ENCODE measurements around the gene FAM124B.

Gene FAM124B

DNA sequence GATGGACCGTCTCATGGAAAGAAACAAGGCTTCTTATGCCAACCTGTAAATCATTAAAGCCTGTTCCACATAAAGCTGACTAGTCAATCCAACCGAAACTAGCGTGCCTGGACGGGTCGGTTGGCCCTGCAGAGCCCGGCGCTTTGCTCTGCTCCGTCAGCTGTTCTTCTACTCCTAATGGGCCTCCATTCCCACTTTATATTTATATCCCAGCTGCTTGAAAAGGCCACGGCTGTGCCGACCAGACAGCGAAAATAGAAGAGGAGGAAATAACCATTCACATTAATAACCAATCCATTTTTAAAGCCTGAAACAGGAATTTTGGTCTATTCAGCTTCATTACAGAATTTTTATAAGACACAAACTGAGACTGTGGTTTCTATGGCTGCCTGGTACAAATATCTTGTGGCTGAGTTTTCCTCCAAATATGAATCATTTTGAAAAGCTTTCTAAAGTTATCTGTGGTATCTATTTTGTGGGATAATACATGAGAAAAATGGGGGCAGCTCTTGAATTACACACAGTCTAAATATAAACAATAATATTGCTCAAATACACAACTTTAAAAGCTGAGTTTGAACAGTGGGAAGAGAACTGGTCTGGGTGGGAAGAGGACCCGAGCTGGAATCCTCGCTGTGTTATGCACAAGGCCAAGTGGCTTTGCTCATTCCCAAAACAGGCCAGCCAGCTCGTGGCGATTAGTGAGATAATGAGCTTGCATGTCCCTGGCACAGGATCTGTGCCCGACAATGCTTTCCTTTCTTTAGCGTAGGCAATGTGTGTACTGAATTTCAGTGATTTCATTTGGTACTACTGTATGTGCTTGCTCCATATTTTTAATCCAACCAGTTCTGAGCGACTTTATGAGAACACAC lies 10.5 kb upstream of the FAM124B start:
- Histone ChIP-seq H3K27ac (ENCODE audit: low read depth, low read length) (no peak overlapping the region), H3K9me3 (ENCODE audit: control insufficient read depth, insufficient read depth, low read length) (no peaks in the 10 kb centered on the region)

DNA sequence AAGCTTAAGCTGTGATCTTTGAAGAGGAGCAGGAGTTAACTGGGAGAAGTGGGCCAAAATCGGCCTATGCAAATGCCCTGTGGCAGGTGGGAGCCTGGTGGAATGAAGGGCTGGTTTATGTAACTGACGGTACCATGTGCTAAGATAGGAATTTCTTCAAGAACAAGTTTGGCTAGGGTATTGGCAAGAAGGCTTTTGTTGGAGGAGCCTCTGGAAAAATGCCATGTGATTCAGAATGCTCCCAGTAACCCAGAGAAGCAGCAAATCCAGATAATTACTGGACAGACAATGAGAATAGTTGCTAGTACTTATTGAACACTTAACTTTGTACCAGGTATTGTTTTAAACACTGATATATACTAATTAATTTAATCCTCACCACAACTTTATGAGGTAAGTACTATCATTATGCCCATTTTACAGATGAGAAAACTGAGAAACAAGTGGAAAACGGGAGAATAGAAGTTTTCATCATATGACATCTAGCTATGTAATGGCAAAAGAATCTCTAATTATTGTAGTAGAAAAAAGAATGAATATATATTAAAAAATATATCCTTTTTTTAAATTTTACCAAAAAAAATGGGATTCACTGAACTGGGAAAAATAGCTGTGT lies 9.1 kb upstream of the FAM124B start:
- Histone ChIP-seq H3K4me1 (ENCODE audit: control insufficient read depth, insufficient read depth, low read length) (no peaks in the 10 kb centered on the region), H3K4me3 (ENCODE audit: low read depth, low read length) (no peak overlapping the region), H3K9ac (ENCODE audit: low read depth, low read length) (no peak overlapping the region), H3K36me3 (ENCODE audit: control insufficient read depth, insufficient read depth, low read length) (no peaks in the 10 kb centered on the region), H3K27ac (ENCODE audit: low read depth, low read length) (no peak overlapping the region), H3K27me3 (ENCODE audit: control insufficient read depth, insufficient read depth, low read length) (no peaks in the 10 kb centered on the region), H3K9me3 (ENCODE audit: control insufficient read depth, insufficient read depth, low read length) (no peaks in the 10 kb centered on the region)

More for the DNA sequence above, 10.5 kb upstream of the FAM124B start:
- Histone ChIP-seq H3K9ac (ENCODE audit: low read depth, low read length) (no peak overlapping the region), H3K4me3 (ENCODE audit: low read depth, low read length) (no peak overlapping the region), H3K27me3 (ENCODE audit: control insufficient read depth, insufficient read depth, low read length) (no peaks in the 10 kb centered on the region), H3K4me1 (ENCODE audit: control insufficient read depth, insufficient read depth, low read length) (peaks cover 7% of the 10 kb centered on the region), H3K36me3 (ENCODE audit: control insufficient read depth, insufficient read depth, low read length) (no peaks in the 10 kb centered on the region)

DNA sequence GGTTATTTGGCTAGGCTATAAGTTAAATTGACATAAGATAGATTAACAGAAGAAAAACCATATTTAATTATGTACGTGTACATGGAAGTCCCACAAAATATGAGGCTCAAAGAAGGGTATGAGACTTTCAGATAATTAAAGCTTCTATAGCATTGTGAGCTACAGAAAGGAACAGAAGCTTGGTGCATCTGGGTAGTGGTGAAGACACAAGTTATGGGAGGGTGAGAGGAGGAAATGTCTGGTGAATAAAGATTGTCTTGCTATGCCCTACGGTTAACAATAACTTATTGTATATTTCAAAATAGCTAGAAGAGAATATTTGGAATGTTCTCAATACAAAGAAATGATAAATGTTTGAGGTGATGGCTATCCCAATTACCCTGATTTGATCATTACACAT lies 6.8 kb upstream of the FAM124B start:
- no peak overlapping the region for H3K27ac ChIP-seq (ENCODE audit: low read depth, low read length)
- no peaks in the 10 kb centered on the region for H3K9me3 ChIP-seq (ENCODE audit: control insufficient read depth, insufficient read depth, low read length)
- H3K4me3 ChIP-seq (ENCODE audit: low read depth, low read length): no peak overlapping the region
- no peak overlapping the region for H3K9ac ChIP-seq (ENCODE audit: low read depth, low read length)
- H3K27me3 ChIP-seq (ENCODE audit: control insufficient read depth, insufficient read depth, low read length): no peaks in the 10 kb centered on the region
- no peaks in the 10 kb centered on the region for H3K36me3 ChIP-seq (ENCODE audit: control insufficient read depth, insufficient read depth, low read length)
- no peaks in the 10 kb centered on the region for H3K4me1 ChIP-seq (ENCODE audit: control insufficient read depth, insufficient read depth, low read length)

DNA sequence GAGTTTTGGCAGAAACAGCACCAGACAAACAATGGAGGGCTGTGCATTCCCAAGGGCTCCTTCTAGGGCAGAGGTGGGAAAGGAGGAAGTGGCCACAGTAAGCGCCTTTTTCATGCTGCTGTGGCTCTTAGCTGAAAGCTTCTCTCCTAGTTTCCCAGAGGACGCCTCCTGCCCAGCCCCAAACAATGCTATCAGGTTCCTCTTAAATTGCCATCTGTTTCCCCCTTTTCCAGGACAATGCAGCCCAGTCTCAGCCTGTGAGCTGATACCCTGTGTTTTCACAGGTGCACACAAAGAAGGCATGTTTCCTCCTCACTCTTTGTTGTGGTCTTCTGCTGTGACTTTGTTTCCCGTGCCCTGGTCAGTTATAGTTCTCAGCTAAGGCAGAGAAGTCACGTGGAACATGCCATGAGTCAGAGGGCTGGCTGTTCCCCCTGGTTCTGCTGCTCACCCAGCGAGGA lies 5.4 kb upstream of the FAM124B start:
- H3K27me3 ChIP-seq (ENCODE audit: control insufficient read depth, insufficient read depth, low read length): no peaks in the 10 kb centered on the region
- H3K9me3 ChIP-seq (ENCODE audit: control insufficient read depth, insufficient read depth, low read length): no peaks in the 10 kb centered on the region
- no peak overlapping the region for H3K9ac ChIP-seq (ENCODE audit: low read depth, low read length)
- H3K4me3 ChIP-seq (ENCODE audit: low read depth, low read length): no peak overlapping the region
- no peaks in the 10 kb centered on the region for H3K4me1 ChIP-seq (ENCODE audit: control insufficient read depth, insufficient read depth, low read length)
- no peak overlapping the region for H3K27ac ChIP-seq (ENCODE audit: low read depth, low read length)
- H3K36me3 ChIP-seq (ENCODE audit: control insufficient read depth, insufficient read depth, low read length): no peaks in the 10 kb centered on the region

DNA sequence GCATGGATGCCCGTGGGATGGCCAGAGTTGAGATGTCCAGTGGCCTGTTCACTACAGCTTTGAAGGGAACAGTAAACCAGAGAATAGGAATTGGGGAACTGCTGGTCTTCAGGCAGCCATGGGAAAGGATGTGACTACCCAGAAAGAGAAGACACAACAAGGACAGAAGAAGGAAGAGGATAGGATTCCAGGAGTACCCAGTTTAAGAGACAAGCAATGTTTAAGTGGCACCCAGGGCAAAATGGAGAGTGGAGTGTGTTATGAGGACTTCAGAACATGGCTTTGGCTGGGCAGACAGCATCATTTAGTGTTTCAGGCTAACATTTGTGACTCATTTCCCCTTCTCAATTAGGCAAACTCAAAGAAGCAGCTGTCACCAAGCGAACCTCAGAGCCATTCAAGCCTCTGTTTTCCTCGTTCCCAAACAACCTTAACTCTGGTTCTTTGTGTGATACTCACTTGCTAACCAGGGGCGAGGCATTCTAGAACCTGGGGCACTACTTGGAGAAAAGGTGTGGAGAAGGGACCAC lies 4.0 kb upstream of the FAM124B start:
- H3K36me3 ChIP-seq (ENCODE audit: control insufficient read depth, insufficient read depth, low read length): no peaks in the 10 kb centered on the region
- H3K4me1 ChIP-seq (ENCODE audit: control insufficient read depth, insufficient read depth, low read length): no peaks in the 10 kb centered on the region
- no peak overlapping the region for H3K27ac ChIP-seq (ENCODE audit: low read depth, low read length)
- no peaks in the 10 kb centered on the region for H3K27me3 ChIP-seq (ENCODE audit: control insufficient read depth, insufficient read depth, low read length)
- no peak overlapping the region for H3K4me3 ChIP-seq (ENCODE audit: low read depth, low read length)
- no peaks in the 10 kb centered on the region for H3K9me3 ChIP-seq (ENCODE audit: control insufficient read depth, insufficient read depth, low read length)
- H3K9ac ChIP-seq (ENCODE audit: low read depth, low read length): no peak overlapping the region

DNA sequence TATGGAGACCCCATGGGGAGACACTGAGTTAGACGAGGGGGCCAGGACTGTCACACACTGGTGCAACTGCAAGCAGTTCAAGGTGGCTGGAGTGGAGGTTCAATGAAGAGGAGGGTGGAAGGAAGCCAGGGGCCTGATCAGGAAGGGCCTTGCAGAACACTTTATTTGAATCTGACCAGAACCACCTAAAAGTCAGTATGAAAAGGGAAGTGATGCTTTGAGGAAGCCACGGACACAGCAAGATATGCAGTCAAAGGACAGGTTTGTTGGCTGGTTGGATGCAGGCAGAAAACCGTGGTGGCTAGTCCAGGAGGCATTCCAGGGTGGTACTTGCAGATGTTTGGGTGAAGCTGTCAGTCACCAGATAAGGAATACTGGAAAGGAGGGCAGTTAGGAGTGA lies 3.5 kb upstream of the FAM124B start:
- Histone ChIP-seq H3K27me3 (ENCODE audit: control insufficient read depth, insufficient read depth, low read length) (no peaks in the 10 kb centered on the region), H3K27ac (ENCODE audit: low read depth, low read length) (no peak overlapping the region)

DNA sequence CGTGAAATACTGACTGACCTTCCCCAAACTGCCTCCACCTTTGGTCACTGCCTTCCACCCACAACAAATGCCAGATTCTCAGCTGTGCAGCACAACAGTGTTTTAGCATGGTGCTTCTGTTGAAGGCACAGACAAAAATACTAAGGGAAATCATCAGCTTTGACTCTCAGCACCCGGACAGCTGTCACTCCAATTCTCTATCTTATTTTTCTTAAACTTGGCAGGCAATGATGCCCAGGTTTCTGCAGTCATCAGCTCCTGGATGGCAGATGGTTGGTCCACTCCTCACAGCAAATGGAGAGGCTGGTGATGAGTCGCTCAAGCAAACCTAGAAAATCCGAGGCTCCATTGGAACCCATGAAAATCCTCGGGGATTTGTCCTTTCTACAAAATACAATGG lies 2.9 kb upstream of the FAM124B start:
- H3K9ac ChIP-seq (ENCODE audit: low read depth, low read length): no peak overlapping the region
- H3K27ac ChIP-seq (ENCODE audit: low read depth, low read length): no peak overlapping the region
- no peaks in the 10 kb centered on the region for H3K36me3 ChIP-seq (ENCODE audit: control insufficient read depth, insufficient read depth, low read length)
- no peaks in the 10 kb centered on the region for H3K9me3 ChIP-seq (ENCODE audit: control insufficient read depth, insufficient read depth, low read length)
- no peak overlapping the region for H3K4me3 ChIP-seq (ENCODE audit: low read depth, low read length)
- peaks cover 2% of the 10 kb centered on the region; the same call in 1 of the 2 replicates for H3K4me1 ChIP-seq (ENCODE audit: control insufficient read depth, insufficient read depth, low read length)
- H3K27me3 ChIP-seq (ENCODE audit: control insufficient read depth, insufficient read depth, low read length): no peaks in the 10 kb centered on the region

More for the DNA sequence above, 3.5 kb upstream of the FAM124B start:
- Histone ChIP-seq H3K9me3 (ENCODE audit: control insufficient read depth, insufficient read depth, low read length) (no peaks in the 10 kb centered on the region), H3K4me3 (ENCODE audit: low read depth, low read length) (no peak overlapping the region), H3K9ac (ENCODE audit: low read depth, low read length) (no peak overlapping the region), H3K36me3 (ENCODE audit: control insufficient read depth, insufficient read depth, low read length) (no peaks in the 10 kb centered on the region), H3K4me1 (ENCODE audit: control insufficient read depth, insufficient read depth, low read length) (no peaks in the 10 kb centered on the region)

DNA sequence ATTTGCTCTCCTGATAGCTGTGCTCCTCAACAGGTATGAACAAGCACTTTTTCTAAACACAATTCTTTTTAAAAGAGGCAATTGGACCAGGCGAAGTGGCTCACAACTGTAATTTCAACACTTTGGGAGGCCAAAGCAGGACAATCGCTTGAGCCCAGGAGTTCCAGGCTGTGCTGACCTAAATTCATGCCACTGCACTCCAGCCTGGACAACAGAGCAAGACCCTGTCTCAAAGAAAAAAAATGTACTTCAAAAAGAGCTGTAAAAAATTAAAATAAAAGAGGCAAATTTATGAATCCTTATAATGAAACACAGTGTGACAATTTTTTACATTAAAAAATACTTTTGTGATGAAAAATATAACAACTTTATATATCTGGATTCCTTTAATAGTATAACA lies 1.8 kb upstream of the FAM124B start:
- no peaks in the 10 kb centered on the region for H3K27me3 ChIP-seq (ENCODE audit: control insufficient read depth, insufficient read depth, low read length)
- H3K27ac ChIP-seq (ENCODE audit: low read depth, low read length): no peak overlapping the region
- no peaks in the 10 kb centered on the region for H3K36me3 ChIP-seq (ENCODE audit: control insufficient read depth, insufficient read depth, low read length)
- no peaks in the 10 kb centered on the region for H3K9me3 ChIP-seq (ENCODE audit: control insufficient read depth, insufficient read depth, low read length)
- no peak overlapping the region for H3K4me3 ChIP-seq (ENCODE audit: low read depth, low read length)
- no peak overlapping the region for H3K9ac ChIP-seq (ENCODE audit: low read depth, low read length)
- peaks cover 6% of the 10 kb centered on the region; the same call in 1 of the 2 replicates for H3K4me1 ChIP-seq (ENCODE audit: control insufficient read depth, insufficient read depth, low read length)

DNA sequence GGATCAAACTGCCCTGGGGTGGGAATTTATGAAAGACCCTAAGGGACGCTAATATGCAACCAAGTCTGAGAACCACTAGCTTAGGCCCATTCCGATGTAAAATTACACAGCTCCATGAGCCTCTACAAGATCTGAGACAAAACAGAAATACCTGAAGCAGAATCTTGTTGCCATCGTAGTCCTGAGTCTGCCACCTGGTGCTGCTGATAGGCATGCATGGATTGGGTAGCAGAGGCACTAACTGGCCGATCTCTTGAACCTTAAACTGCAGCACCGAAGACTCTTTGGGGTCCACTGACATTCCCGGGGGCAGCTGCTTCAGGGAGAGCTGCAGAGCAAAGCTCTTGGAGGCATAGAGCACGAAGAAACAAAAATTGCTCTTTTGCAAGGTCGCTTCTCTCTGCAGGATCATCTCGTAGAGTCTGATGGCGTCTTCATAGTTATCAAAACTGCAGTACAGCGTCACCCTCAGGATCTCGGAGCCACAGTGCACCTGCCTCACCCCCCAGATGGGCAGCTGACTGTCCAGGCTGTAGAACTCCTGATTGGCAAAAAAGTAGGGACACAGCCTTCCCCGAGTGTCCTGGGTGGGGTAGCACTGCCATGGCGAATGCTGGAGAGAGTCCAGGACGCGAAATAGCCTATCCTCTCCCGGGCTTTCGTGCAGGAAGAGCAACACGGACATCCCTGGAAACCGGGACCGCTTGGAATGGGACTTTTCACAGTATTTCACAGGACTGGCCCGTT lies 848 bp downstream of the FAM124B start:
- no peak overlapping the region for H3K27ac ChIP-seq (ENCODE audit: low read depth, low read length)
- no peak overlapping the region for H3K4me3 ChIP-seq (ENCODE audit: low read depth, low read length)

DNA sequence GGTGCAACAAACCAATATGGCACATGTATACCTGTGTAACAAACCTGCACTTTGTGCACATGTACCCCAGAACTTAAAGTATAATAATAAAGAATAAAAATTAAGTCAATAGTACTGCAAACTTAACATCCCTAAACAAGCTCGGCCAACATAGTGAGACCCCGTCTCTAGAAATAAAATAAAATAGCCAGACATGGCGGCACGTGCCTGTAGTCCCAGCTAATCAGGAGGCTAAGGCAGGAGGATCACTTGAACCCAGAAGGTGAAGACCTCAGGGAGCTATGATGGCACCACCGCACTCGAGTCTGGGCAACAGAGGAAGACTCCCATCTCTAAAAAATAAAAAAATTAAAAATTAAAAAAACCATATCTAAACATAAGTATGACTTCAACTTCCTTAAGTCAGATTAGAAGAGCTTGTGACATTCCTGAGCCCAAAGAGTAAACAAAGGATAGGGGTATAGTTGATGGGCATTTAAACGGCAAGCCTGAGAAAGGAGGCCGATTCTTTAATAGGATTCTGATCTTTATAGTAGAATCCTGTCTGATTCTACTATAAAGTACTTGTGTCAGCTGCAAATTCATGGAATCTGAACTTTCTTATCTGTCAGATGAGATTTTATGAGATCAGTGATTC lies 1.6 kb downstream of the FAM124B start:
- Histone ChIP-seq H3K27me3 (ENCODE audit: control insufficient read depth, insufficient read depth, low read length) (no peaks in the 10 kb centered on the region), H3K4me1 (ENCODE audit: control insufficient read depth, insufficient read depth, low read length) (peaks cover 6% of the 10 kb centered on the region; the same call in 1 of the 2 replicates), H3K9me3 (ENCODE audit: control insufficient read depth, insufficient read depth, low read length) (peaks cover 3% of the 10 kb centered on the region; the same call in 1 of the 2 replicates), H3K9ac (ENCODE audit: low read depth, low read length) (no peak overlapping the region), H3K27ac (ENCODE audit: low read depth, low read length) (no peak overlapping the region), H3K4me3 (ENCODE audit: low read depth, low read length) (no peak overlapping the region), H3K36me3 (ENCODE audit: control insufficient read depth, insufficient read depth, low read length) (no peaks in the 10 kb centered on the region)

More for the DNA sequence above, 848 bp downstream of the FAM124B start:
- Histone ChIP-seq H3K9me3 (ENCODE audit: control insufficient read depth, insufficient read depth, low read length) (peaks cover 3% of the 10 kb centered on the region; the same call in 1 of the 2 replicates), H3K36me3 (ENCODE audit: control insufficient read depth, insufficient read depth, low read length) (no peaks in the 10 kb centered on the region), H3K27me3 (ENCODE audit: control insufficient read depth, insufficient read depth, low read length) (no peaks in the 10 kb centered on the region), H3K4me1 (ENCODE audit: control insufficient read depth, insufficient read depth, low read length) (peaks cover 6% of the 10 kb centered on the region; the same call in 1 of the 2 replicates), H3K9ac (ENCODE audit: low read depth, low read length) (no peak overlapping the region)

Measured in HUES48 (cell line).